Measurements from ENCODE around the gene RAB18.
"Not testable (repeated sequence)": the region's sequence is repeated elsewhere in the genome, so short reads cannot be mapped to it uniquely, and the experiment has no call there.

Gene RAB18

DNA sequence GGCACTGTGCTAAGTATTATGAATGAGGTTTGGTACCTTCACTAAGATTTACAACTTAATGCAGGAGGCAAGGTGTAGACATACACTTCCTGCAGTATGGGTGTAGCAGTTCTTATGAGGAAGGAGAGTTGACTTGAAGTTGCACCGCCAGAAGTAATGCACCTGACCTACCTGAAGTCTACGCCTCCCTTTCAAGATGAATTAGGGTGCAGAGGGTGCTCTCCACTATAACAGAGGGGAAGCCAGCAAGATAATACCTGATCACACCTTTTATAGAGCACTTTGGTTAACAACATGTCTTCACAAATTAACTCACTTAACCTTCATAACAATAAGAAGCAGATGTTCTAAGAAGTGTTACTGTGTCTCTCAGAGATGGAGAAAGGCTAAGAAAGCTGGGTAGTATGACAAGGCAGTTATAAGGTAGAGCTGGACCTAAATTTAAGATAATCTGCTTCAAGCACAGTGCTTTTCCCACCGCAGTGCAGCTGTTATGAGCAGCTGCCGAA, 552 bp upstream of the RAB18 start:
- DNase-seq (ENCODE audit: low read depth, low spot score), result no peak
- Histone ChIP-seq H3K27ac (ENCODE audit: low read length) (no peak overlapping the region), H3K9me3 (ENCODE audit: control insufficient read depth, insufficient read depth, low read length) (no peaks in the 10 kb centered on the region), H3K4me3 (ENCODE audit: low read length) (peak overlapping the region; percentile 70; the same call in 1 of the 2 replicates), H3K27me3 (ENCODE audit: control insufficient read depth, insufficient read depth, low read length) (no peaks in the 10 kb centered on the region), H3K36me3 (ENCODE audit: control insufficient read depth, insufficient read depth, low read length) (no peaks in the 10 kb centered on the region), H3K4me1 (ENCODE audit: control insufficient read depth, insufficient read depth, low read length) (no peaks in the 10 kb centered on the region; the same call in 1 of the 2 replicates)
- no CpG with 5 or more reads among the region's 4 CpGs for WGBS (ENCODE audit: insufficient coverage, insufficient read length)

DNA sequence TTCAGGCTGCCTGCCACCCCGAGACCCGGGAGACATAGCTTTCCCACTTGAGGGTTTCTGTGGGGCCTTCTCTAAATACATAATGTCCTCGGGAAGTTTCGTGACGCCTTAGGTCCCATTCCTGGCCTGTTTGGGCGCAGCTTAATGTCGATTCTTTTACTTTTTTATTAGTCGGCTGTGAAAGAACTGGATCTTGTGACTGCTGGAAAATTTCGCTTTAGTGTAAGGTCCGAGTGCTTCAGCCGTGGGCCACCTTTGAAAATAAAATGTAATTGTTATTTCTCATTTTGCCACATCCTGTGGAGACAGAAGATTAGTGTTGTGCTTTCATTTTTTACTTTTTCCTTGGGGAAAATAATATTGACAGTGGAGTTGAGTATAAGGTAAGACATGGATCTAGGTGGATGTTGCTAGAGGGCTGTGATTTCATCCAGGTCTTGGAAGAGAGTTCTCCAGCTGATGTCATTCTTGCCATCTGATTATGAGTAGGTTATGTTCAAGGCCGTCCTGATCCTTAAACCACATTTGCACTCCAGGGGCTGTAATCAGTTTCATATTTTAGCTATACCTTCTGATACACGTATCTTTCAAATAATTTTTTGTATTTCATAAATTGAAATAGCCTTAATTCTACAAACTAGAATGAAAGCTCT, 830 bp downstream of the RAB18 start:
- WGBS (ENCODE audit: insufficient coverage, insufficient read length), result no CpG with 5 or more reads among the region's 13 CpGs
- H3K27me3 ChIP-seq (ENCODE audit: control insufficient read depth, insufficient read depth, low read length), result no peaks in the 10 kb centered on the region
- H3K9me3 ChIP-seq (ENCODE audit: control insufficient read depth, insufficient read depth, low read length), result no peaks in the 10 kb centered on the region
- no peak overlapping the region for H3K27ac ChIP-seq (ENCODE audit: low read length)
- H3K4me1 ChIP-seq (ENCODE audit: control insufficient read depth, insufficient read depth, low read length), result no peaks in the 10 kb centered on the region; the same call in 1 of the 2 replicates
- no peaks in the 10 kb centered on the region for H3K36me3 ChIP-seq (ENCODE audit: control insufficient read depth, insufficient read depth, low read length)
- no peak for DNase-seq (ENCODE audit: low read depth, low spot score)
- peak overlapping the region; percentile 70; the same call in 1 of the 2 replicates for H3K4me3 ChIP-seq (ENCODE audit: low read length)

- not testable (repeated sequence) for H3K4me3 ChIP-seq (ENCODE audit: low read length); H3K9me3 ChIP-seq (ENCODE audit: control insufficient read depth, insufficient read depth, low read length); H3K27ac ChIP-seq (ENCODE audit: low read length); H3K27me3 ChIP-seq (ENCODE audit: control insufficient read depth, insufficient read depth, low read length); H3K4me1 ChIP-seq (ENCODE audit: control insufficient read depth, insufficient read depth, low read length); DNase-seq (ENCODE audit: low read depth, low spot score); H3K36me3 ChIP-seq (ENCODE audit: control insufficient read depth, insufficient read depth, low read length)
- WGBS (ENCODE audit: insufficient coverage, insufficient read length), result no CpG with 5 or more reads among the region's 15 CpGs
Measured at GRCh38 chr10:27505537-27505936, 1.4 kb downstream of the RAB18 start.

DNA sequence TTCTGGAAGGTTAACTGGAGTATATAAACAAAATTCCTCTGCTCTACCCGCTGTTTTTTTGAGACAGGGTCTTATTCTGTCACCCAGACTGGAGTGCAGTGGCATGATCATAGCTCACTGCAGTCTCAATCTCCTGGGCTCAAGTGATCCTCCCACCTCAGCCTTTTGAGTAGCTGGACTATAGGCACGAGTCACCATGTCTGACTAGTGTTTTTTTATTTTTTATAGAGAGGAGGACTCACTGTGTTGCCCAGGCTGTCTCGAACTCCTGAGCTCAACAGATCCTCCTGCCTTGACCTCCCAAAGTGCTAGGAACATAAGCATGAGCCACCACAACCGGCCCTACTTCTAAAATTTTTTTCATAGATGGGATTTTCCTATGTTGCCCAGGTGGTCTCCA, 2.2 kb downstream of the RAB18 start:
- DNase-seq (ENCODE audit: low read depth, low spot score), result no peak
- H3K4me3 ChIP-seq (ENCODE audit: low read length), result no peak overlapping the region
- no peak overlapping the region for H3K27ac ChIP-seq (ENCODE audit: low read length)
- no CpG with 5 or more reads among the region's 4 CpGs for WGBS (ENCODE audit: insufficient coverage, insufficient read length)
- H3K9me3 ChIP-seq (ENCODE audit: control insufficient read depth, insufficient read depth, low read length), result no peaks in the 10 kb centered on the region
- H3K27me3 ChIP-seq (ENCODE audit: control insufficient read depth, insufficient read depth, low read length), result no peaks in the 10 kb centered on the region
- no peaks in the 10 kb centered on the region for H3K36me3 ChIP-seq (ENCODE audit: control insufficient read depth, insufficient read depth, low read length)
- H3K4me1 ChIP-seq (ENCODE audit: control insufficient read depth, insufficient read depth, low read length), result no peaks in the 10 kb centered on the region; the same call in 1 of the 2 replicates

- no peaks in the 10 kb centered on the region for H3K4me1 ChIP-seq (ENCODE audit: control insufficient read depth, insufficient read depth, low read length)
- DNase-seq (ENCODE audit: low read depth, low spot score), result no peak
- H3K27me3 ChIP-seq (ENCODE audit: control insufficient read depth, insufficient read depth, low read length), result no peaks in the 10 kb centered on the region
- no peak overlapping the region for H3K4me3 ChIP-seq (ENCODE audit: low read length)
- H3K9me3 ChIP-seq (ENCODE audit: control insufficient read depth, insufficient read depth, low read length), result no peaks in the 10 kb centered on the region
- no peak overlapping the region for H3K27ac ChIP-seq (ENCODE audit: low read length)
- H3K36me3 ChIP-seq (ENCODE audit: control insufficient read depth, insufficient read depth, low read length), result no peaks in the 10 kb centered on the region
- WGBS (ENCODE audit: insufficient coverage, insufficient read length), result no CpG with 5 or more reads among the region's 2 CpGs
Measured at GRCh38 chr10:27512548-27512947, 8.4 kb downstream of the RAB18 start.

- no peak for DNase-seq (ENCODE audit: low read depth, low spot score)
- H3K4me3 ChIP-seq (ENCODE audit: low read length), result no peak overlapping the region
- WGBS (ENCODE audit: insufficient coverage, insufficient read length), result no CpG with 5 or more reads among the region's 3 CpGs
- H3K27ac ChIP-seq (ENCODE audit: low read length), result no peak overlapping the region
- no peaks in the 10 kb centered on the region for H3K9me3 ChIP-seq (ENCODE audit: control insufficient read depth, insufficient read depth, low read length)
- no peaks in the 10 kb centered on the region for H3K27me3 ChIP-seq (ENCODE audit: control insufficient read depth, insufficient read depth, low read length)
- no peaks in the 10 kb centered on the region for H3K36me3 ChIP-seq (ENCODE audit: control insufficient read depth, insufficient read depth, low read length)
- H3K4me1 ChIP-seq (ENCODE audit: control insufficient read depth, insufficient read depth, low read length), result no peaks in the 10 kb centered on the region
Measured at GRCh38 chr10:27513451-27514191, 9.5 kb downstream of the RAB18 start.

GRCh38 chr10:27514243-27514642, 10.1 kb downstream of the RAB18 start:
- Histone ChIP-seq H3K36me3 (ENCODE audit: control insufficient read depth, insufficient read depth, low read length) (no peaks in the 10 kb centered on the region), H3K27ac (ENCODE audit: low read length) (no peak overlapping the region)

DNA sequence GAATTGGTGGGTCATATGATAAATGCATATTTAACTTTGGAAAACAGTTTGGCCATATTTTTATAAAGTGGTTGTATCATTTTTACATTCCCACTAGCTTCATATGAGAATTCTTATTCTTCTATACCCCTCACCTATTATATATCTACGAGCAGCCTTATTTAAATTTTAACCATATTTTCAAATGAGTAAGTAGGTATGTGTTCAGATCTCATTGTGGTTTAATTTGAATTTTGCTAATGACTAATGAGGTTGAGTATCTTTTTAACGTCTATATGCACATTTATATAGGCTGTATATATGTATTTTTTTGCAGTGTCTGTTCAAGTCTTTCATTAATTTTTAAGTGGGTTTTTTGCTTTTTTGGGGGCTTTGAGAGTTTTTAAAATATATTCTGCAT, 14.2 kb downstream of the RAB18 start:
- H3K27ac ChIP-seq (ENCODE audit: low read length), result no peak overlapping the region
- WGBS (ENCODE audit: insufficient coverage, insufficient read length), result 100% methylated on average over 1 of the region's 2 CpGs

More at GRCh38 chr10:27514243-27514642, 10.1 kb downstream of the RAB18 start:
- no peaks in the 10 kb centered on the region for H3K9me3 ChIP-seq (ENCODE audit: control insufficient read depth, insufficient read depth, low read length)
- WGBS (ENCODE audit: insufficient coverage, insufficient read length), result 100% methylated on average over 1 of the region's 3 CpGs
- no peak overlapping the region for H3K4me3 ChIP-seq (ENCODE audit: low read length)
- H3K4me1 ChIP-seq (ENCODE audit: control insufficient read depth, insufficient read depth, low read length), result no peaks in the 10 kb centered on the region
- no peak for DNase-seq (ENCODE audit: low read depth, low spot score)
- no peaks in the 10 kb centered on the region for H3K27me3 ChIP-seq (ENCODE audit: control insufficient read depth, insufficient read depth, low read length)

DNA sequence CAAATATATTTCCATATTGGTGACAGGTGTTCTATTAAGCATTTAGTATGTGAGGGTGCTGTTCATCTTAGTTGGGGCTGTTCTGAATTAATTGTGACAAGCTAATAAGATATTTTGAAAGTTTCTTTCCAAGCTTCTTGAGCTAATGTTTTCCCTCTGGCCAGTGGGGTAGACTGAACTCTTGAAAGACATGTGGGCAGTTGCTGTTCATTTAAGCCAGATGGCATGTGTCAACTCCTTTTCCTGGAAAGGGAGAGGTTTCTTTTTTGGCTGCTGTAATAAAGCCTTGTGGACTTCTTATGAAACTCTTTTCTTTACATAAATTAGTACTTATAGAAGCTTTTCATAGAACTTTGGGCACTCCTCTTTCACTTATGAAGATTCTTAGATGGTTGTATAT, 21.7 kb downstream of the RAB18 start:
- Histone ChIP-seq H3K4me3 (ENCODE audit: low read length) (no peak overlapping the region), H3K4me1 (ENCODE audit: control insufficient read depth, insufficient read depth, low read length) (no peaks in the 10 kb centered on the region), H3K27me3 (ENCODE audit: control insufficient read depth, insufficient read depth, low read length) (no peaks in the 10 kb centered on the region), H3K9me3 (ENCODE audit: control insufficient read depth, insufficient read depth, low read length) (no peaks in the 10 kb centered on the region), H3K27ac (ENCODE audit: low read length) (no peak overlapping the region), H3K36me3 (ENCODE audit: control insufficient read depth, insufficient read depth, low read length) (no peaks in the 10 kb centered on the region)
- no peak for DNase-seq (ENCODE audit: low read depth, low spot score)

More for the DNA sequence above, 14.2 kb downstream of the RAB18 start:
- no peak for DNase-seq (ENCODE audit: low read depth, low spot score)
- no peak overlapping the region for H3K4me3 ChIP-seq (ENCODE audit: low read length)
- H3K4me1 ChIP-seq (ENCODE audit: control insufficient read depth, insufficient read depth, low read length), result no peaks in the 10 kb centered on the region
- no peaks in the 10 kb centered on the region for H3K27me3 ChIP-seq (ENCODE audit: control insufficient read depth, insufficient read depth, low read length)
- H3K36me3 ChIP-seq (ENCODE audit: control insufficient read depth, insufficient read depth, low read length), result no peaks in the 10 kb centered on the region
- no peaks in the 10 kb centered on the region for H3K9me3 ChIP-seq (ENCODE audit: control insufficient read depth, insufficient read depth, low read length)

GRCh38 chr10:27526242-27526641, 22.1 kb downstream of the RAB18 start:
- no peak overlapping the region for H3K27ac ChIP-seq (ENCODE audit: low read length)
- no peaks in the 10 kb centered on the region for H3K9me3 ChIP-seq (ENCODE audit: control insufficient read depth, insufficient read depth, low read length)
- no CpG with 5 or more reads among the region's 3 CpGs for WGBS (ENCODE audit: insufficient coverage, insufficient read length)

More at GRCh38 chr10:27526242-27526641, 22.1 kb downstream of the RAB18 start:
- H3K4me1 ChIP-seq (ENCODE audit: control insufficient read depth, insufficient read depth, low read length), result no peaks in the 10 kb centered on the region
- H3K4me3 ChIP-seq (ENCODE audit: low read length), result no peak overlapping the region
- no peaks in the 10 kb centered on the region for H3K27me3 ChIP-seq (ENCODE audit: control insufficient read depth, insufficient read depth, low read length)
- no peaks in the 10 kb centered on the region for H3K36me3 ChIP-seq (ENCODE audit: control insufficient read depth, insufficient read depth, low read length)
- no peak for DNase-seq (ENCODE audit: low read depth, low spot score)

Measured in iPS DF 6.9 (cell line).